ENCODE results near the gene GBP2. TPM values are rescaled to one million over a fixed set of nuclear protein-coding genes. Genes with fewer than 3 reads are reported as not detected.
"Not testable (repeated sequence)": the region's sequence is repeated elsewhere in the genome, so short reads cannot be mapped to it uniquely, and the experiment has no call there.

Gene GBP2
- total RNA-seq, 2 experiments from 2014 or later = 170 to 179 TPM

DNA sequence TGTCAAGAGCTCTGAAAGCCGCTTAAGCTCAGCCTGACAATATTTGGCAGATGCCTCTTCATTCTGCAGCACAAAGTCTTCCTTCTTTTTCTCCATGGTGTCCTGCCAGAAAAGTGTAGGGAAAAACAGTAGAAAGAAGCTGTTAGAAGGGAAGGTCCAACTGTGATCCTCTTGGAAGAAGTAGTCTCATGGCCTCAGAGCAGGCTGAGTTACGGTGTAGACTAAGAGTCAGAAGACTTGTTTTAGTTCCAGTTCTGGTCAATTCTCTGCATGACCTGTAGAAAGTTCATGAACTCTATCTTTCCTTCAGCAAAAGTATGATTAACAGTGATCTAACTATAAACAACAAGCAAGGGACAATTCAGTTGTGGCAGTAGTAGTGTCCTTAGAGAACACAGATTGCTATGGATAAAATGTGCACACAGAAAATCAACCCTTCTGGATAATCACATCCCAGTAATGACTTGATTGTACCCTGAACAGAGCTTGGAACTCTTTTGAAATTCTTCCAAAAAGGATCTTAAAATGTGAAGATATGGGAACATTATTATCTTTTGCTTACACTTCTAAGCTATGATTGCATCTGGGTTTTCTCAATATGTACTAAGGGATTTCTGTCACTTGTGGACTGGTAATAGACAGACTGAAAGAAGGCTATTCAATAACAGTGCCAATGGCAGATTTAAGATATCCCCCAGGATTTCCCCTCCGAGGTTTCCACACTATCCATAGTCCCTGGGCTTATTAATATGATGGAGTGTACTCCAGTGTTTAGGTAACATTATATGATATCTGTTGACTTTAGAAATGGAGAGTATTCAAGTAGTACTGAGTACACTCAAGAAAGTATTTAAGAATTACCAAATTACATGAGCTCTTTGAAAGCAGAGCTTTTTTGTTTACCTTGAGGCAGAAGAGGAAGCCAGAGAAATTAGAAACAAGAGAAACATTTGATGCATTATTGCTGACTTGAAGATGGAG is 22.1 kb upstream of the GBP2 start:
- peaks cover 7% of the 10 kb centered on the region for H3K4me1 Mint-ChIP-seq

DNA sequence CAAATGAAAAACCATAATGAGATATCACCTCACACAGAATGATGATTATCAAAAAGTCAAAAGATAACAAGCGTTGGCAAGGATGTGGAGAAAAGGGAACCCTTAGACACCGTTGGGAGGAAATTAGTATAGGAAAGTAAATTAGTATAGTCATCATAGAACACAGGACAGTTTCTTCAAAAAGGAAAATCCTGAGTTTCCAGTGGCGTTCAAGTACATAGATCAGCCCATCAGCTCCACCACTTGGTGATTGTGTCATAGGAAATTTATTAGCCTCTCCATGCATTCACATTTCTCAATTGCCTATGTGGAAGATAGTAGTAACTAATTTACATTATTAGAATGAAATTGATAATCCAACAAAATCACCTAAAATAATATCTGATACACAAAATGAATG is 20.8 kb upstream of the GBP2 start:
- no peak overlapping the region for H3K27ac Mint-ChIP-seq
- H3K4me1 Mint-ChIP-seq = peaks cover 8% of the 10 kb centered on the region
- H3K4me3 Mint-ChIP-seq = no peak overlapping the region
- no peaks in the 10 kb centered on the region for H3K27me3 Mint-ChIP-seq
- DNase-seq (no peak), ATAC-seq (ENCODE audit: low read depth) (no peak)
- H3K9me3 Mint-ChIP-seq = no peaks in the 10 kb centered on the region
- POLR2A ChIA-PET = no interaction called here
- peaks cover 8% of the 10 kb centered on the region for H3K36me3 Mint-ChIP-seq

More for the DNA sequence above, 22.1 kb upstream of the GBP2 start:
- Mint-ChIP-seq H3K4me3 (no peak overlapping the region), H3K27ac (no peak overlapping the region), H3K36me3 (peaks cover 8% of the 10 kb centered on the region), H3K27me3 (no peaks in the 10 kb centered on the region), H3K9me3 (no peaks in the 10 kb centered on the region)
- no peak for DNase-seq
- ATAC-seq (ENCODE audit: low read depth) = no peak
- POLR2A ChIA-PET = no interaction called here

DNA sequence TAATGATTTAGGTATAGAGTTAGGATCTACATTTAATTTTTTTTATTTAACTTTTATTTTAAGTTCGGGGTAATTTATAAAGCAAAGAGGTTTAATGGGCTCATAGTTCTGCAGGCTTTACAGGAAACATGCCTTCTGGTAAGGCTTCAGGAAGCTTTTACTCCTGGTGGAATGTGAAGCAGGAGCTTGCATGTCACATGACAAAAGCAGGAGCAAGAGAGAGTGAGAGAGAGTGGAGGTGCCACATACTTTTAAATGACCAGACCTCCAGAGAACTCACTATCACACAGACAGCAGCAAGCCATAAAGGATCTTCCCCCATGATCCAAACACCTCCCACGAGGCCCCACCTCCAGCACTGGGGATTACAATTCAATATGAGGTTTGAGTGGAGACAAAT is 17.6 kb upstream of the GBP2 start:
- H3K4me3 Mint-ChIP-seq = no peak overlapping the region
- H3K36me3 Mint-ChIP-seq = peaks cover 14% of the 10 kb centered on the region
- no peak for ATAC-seq (ENCODE audit: low read depth)
- H3K27me3 Mint-ChIP-seq = no peaks in the 10 kb centered on the region
- POLR2A ChIA-PET = interaction anchor here (1.0 kb wide), 1 partner anchor 16 kb away, joined by 4 read pairs; no protein-coding TSS in a partner anchor
- no peak overlapping the region for H3K27ac Mint-ChIP-seq
- H3K9me3 Mint-ChIP-seq = no peaks in the 10 kb centered on the region
- no peak for DNase-seq
- H3K4me1 Mint-ChIP-seq = peaks cover 6% of the 10 kb centered on the region

DNA sequence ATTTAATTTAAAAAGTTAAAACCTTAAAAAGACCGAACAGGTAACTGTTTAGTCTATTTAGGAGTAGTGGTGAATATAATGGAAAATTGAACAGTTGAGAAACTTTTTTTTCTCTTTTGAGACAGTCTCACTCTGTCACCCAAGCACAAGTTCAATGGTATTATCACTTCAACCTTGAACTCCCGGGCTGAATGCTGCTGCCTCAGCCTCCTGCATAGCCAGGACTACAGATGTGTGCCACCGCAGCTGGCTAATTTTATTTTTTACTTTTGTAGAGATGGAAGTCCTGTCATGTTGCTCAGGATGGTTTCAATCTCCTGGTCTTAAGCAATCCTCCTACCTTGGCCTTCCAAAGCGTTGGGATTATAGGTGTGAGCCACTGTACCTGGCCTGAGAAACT is 16.2 kb upstream of the GBP2 start:
- POLR2A ChIA-PET = no interaction called here
- Mint-ChIP-seq H3K36me3 (peaks cover 21% of the 10 kb centered on the region), H3K4me1 (peaks cover 6% of the 10 kb centered on the region), H3K9me3 (peaks cover 5% of the 10 kb centered on the region), H3K27ac (no peak overlapping the region), H3K27me3 (no peaks in the 10 kb centered on the region), H3K4me3 (no peak overlapping the region)
- DNase-seq (no peak), ATAC-seq (ENCODE audit: low read depth) (no peak)

DNA sequence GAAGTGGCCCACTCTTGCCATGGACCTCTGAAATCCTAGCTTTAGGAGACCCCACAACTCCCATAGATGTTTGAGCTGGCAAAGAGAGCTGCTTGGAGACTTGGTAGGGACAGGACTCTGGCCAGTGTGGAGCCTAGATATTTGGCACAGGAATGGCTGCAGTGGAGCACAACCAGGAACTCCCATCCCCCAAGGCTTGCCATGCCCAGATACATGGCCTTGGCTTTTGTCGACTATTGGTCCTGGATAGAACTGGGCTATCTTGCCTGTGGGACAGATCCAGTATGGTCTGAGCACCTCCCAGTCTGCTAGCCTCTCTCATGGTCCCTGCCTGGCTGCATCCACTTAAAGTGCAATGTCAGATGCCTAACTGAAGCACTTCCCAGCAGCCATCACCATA is 7.8 kb upstream of the GBP2 start:
- Mint-ChIP-seq H3K9me3 (peaks cover 13% of the 10 kb centered on the region), H3K36me3 (peaks cover 20% of the 10 kb centered on the region), H3K4me1 (peaks cover 13% of the 10 kb centered on the region), H3K27me3 (no peaks in the 10 kb centered on the region), H3K4me3 (no peak overlapping the region), H3K27ac (no peak overlapping the region)
- DNase-seq (no peak), ATAC-seq (ENCODE audit: low read depth) (no peak)
- POLR2A ChIA-PET = no interaction called here

DNA sequence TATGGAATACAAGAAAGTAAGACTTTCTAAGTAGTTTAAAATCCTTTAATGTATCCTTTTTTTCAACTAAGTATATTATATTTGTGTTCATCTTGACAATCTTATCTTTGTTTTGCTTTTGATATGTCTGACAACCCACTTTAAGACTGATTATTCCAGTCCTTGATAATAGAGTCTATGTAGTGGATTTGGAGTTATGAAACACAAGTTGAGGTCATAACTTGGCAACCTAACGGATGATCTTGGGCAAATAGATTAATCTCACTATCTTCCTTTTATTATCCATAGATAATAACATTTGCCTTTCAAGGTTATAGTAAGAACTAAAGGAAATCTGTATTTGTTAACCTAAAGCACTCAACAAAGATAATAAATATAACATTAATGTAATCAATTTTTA is 4.8 kb upstream of the GBP2 start:
- Mint-ChIP-seq H3K4me1 (peaks cover 29% of the 10 kb centered on the region), H3K36me3 (peaks cover 9% of the 10 kb centered on the region), H3K27me3 (no peaks in the 10 kb centered on the region), H3K27ac (no peak overlapping the region), H3K4me3 (no peak overlapping the region), H3K9me3 (peaks cover 5% of the 10 kb centered on the region)
- DNase-seq (no peak), ATAC-seq (ENCODE audit: low read depth) (no peak)
- POLR2A ChIA-PET = no interaction called here

DNA sequence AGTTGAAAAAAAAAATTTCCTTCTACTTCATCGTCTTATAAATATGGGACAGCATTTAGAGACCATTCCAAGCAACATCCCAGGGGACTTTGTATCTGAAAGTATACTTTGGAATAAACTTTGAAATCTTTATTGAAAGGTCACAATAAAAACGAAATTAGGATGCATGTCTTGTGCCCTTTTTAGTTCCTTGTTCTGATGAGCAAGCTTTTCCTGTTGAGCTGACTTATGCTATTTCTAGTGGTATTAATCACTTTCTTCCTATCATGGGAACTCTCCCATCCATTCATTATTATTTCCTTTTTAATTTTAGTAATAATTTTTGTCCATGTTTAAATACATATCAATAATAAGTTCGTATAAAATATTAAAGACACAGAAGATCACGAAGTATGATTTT is 4.0 kb upstream of the GBP2 start:
- Mint-ChIP-seq H3K27me3 (no peaks in the 10 kb centered on the region), H3K27ac (peak overlapping the region; percentile 19), H3K36me3 (peaks cover 8% of the 10 kb centered on the region), H3K4me3 (no peak overlapping the region), H3K4me1 (peaks cover 29% of the 10 kb centered on the region), H3K9me3 (peaks cover 2% of the 10 kb centered on the region)
- POLR2A ChIA-PET = no interaction called here
- no peak for DNase-seq
- no peak for ATAC-seq (ENCODE audit: low read depth)

DNA sequence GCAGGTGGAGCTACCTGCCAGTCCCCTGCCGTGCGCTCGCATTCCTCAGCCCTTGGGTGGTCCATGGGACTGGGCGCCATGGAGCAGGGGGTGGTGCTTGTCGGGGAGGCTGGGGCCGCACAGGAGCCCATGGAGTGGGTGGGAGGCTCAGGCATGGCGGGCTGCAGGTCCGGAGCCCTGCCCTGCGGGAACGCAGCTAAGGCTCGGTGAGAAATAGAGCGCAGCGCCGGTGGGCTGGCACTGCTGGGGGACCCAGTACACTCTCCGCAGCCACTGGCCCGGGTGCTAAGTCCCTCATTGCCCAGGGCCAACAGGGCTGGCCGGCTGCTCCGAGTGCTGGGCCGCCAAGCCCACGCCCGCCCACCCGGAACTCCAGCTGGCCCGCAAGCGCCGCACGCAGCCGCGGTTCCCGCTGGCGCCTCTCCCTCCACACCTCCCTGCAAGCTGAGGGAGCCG is 2.1 kb upstream of the GBP2 start:
- Mint-ChIP-seq H3K36me3 (peaks cover 12% of the 10 kb centered on the region), H3K4me1 (peaks cover 39% of the 10 kb centered on the region)
- not testable (repeated sequence) for H3K9me3 Mint-ChIP-seq; ATAC-seq (ENCODE audit: low read depth); H3K27me3 Mint-ChIP-seq; DNase-seq; H3K4me3 Mint-ChIP-seq; H3K27ac Mint-ChIP-seq
- POLR2A ChIA-PET = interaction anchor here (0.6 to 5.6 kb wide), 13 partner anchors 59 to 323 kb away, joined by 3 to 109 read pairs (median 11); partner anchors contain the start of genes GBP1, GBP4 and GBP5

- Mint-ChIP-seq H3K27ac (peak overlapping the region; percentile 98), H3K36me3 (peaks cover 20% of the 10 kb centered on the region), H3K4me3 (peak overlapping the region; percentile 84), H3K4me1 (peaks cover 46% of the 10 kb centered on the region)
- DNase-seq = peak; percentile 79
- peak; percentile 31 for ATAC-seq (ENCODE audit: low read depth)
- not testable (repeated sequence) for H3K9me3 Mint-ChIP-seq, H3K27me3 Mint-ChIP-seq
- POLR2A ChIA-PET = interaction anchor here (0.8 to 5.6 kb wide), 24 partner anchors 11 to 324 kb away, joined by 3 to 109 read pairs (median 4); partner anchors contain the start of genes GBP1, GBP3, GBP4 and GBP5
These were observed 970 bp upstream of the GBP2 start for GRCh38 chr1:89126602-89127565.

DNA sequence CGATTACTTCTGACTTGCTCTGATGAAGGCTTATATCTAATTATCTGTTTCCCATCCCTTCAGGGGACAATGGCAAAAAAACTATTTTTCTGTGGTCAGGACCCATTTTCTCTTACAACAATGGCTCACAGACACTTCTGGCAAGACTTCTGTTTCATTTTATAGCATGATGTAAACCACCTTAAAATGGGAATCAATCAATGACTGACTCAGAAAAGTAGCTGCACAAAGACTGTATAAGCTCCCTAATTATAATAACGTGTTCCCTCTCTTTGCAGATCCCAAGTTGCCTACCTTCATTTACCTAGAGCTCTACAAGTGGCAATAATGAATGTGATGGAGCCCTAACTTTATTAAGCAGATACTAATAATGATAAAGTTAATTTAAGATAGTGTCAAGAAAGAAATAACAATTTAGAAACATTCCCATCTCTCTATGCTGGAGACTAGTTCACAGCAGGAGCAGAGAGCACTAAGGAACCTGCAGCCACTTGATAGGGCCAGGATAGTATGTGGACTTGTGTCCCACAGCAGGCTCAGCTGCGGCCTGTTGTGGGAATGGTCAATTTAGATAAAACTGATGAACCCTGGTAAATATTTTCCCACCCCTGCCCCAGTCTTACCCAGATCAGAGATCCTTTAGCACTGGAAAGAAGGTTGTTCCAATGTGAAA is 538 bp downstream of the GBP2 start:
- DNase-seq = no peak
- H3K36me3 Mint-ChIP-seq = peaks cover 28% of the 10 kb centered on the region
- POLR2A ChIA-PET = interaction anchor here (1.0 to 5.6 kb wide), 10 partner anchors 9 to 285 kb away, joined by 3 to 109 read pairs (median 21); partner anchors contain the start of genes GBP1, GBP3, GBP4 and GBP5

GRCh38 chr1:89121641-89122040 is 4.3 kb downstream of the GBP2 start:
- Mint-ChIP-seq H3K27me3 (no peaks in the 10 kb centered on the region), H3K4me1 (peaks cover 23% of the 10 kb centered on the region), H3K27ac (no peak overlapping the region), H3K36me3 (peaks cover 23% of the 10 kb centered on the region), H3K4me3 (no peak overlapping the region), H3K9me3 (peaks cover 2% of the 10 kb centered on the region)
- POLR2A ChIA-PET = interaction anchor here (0.7 kb wide), 1 partner anchor 57 kb away, joined by 3 read pairs; the partner anchor contains the start of gene GBP1
- no peak for ATAC-seq (ENCODE audit: low read depth)
- no peak for DNase-seq

More for the DNA sequence above, 538 bp downstream of the GBP2 start:
- H3K4me1 Mint-ChIP-seq = peaks cover 50% of the 10 kb centered on the region
- ATAC-seq (ENCODE audit: low read depth) = peak; percentile 14
- peaks cover 2% of the 10 kb centered on the region for H3K9me3 Mint-ChIP-seq
- peak overlapping the region; percentile 100 for H3K4me3 Mint-ChIP-seq
- no peaks in the 10 kb centered on the region for H3K27me3 Mint-ChIP-seq
- peak overlapping the region; percentile 98 for H3K27ac Mint-ChIP-seq

- Mint-ChIP-seq H3K27ac (no peak overlapping the region), H3K36me3 (peaks cover 58% of the 10 kb centered on the region), H3K27me3 (no peaks in the 10 kb centered on the region), H3K4me1 (peaks cover 15% of the 10 kb centered on the region), H3K4me3 (no peak overlapping the region), H3K9me3 (peaks cover 7% of the 10 kb centered on the region)
- ATAC-seq (ENCODE audit: low read depth) (no peak), DNase-seq (no peak)
- POLR2A ChIA-PET = interaction anchor here (4.0 kb wide), 1 partner anchor 11 kb away, joined by 18 read pairs; the partner anchor contains the start of gene GBP2
These were observed 11.3 kb downstream of the GBP2 start for GRCh38 chr1:89114662-89115061.
